NCI-H524 treated with DMSO at 0.1 percent for 48 hours (cell line): ENCODE results near the gene TULP4.
"Not testable (repeated sequence)": the region's sequence is repeated elsewhere in the genome, so short reads cannot be mapped to it uniquely, and the experiment has no call there.

ENCODE experiments used
- DNase-seq: peaks from one replicate; lab custom pipeline; 2025; lab: John Stamatoyannopoulos, UW

The TULP4 gene

GRCh38 chr6:158501360-158502262 is 189.3 kb downstream of the TULP4 start:
- DNase-seq = no peak

- DNase-seq = no peak
Measured at GRCh38 chr6:158502263-158502950, 190.1 kb downstream of the TULP4 start.

GRCh38 chr6:158503222-158503621 is 191.0 kb downstream of the TULP4 start:
- DNase-seq = no peak

- DNase-seq = no peak
Measured at GRCh38 chr6:158503846-158504245, 191.6 kb downstream of the TULP4 start.

- no peak for DNase-seq
Measured at GRCh38 chr6:158505194-158505593, 192.9 kb downstream of the TULP4 start.

GRCh38 chr6:158506601-158507000 is 194.3 kb downstream of the TULP4 start:
- peak; percentile 12 for DNase-seq

GRCh38 chr6:158507174-158507573 is 194.9 kb downstream of the TULP4 start:
- no peak for DNase-seq

- DNase-seq = no peak
Measured at GRCh38 chr6:158508450-158508849, 196.2 kb downstream of the TULP4 start.

GRCh38 chr6:158509465-158509864 is 197.2 kb downstream of the TULP4 start:
- no peak for DNase-seq

GRCh38 chr6:158512809-158513208 is 200.5 kb downstream of the TULP4 start:
- DNase-seq = no peak

- no peak for DNase-seq
Measured at GRCh38 chr6:158514176-158514575, 201.9 kb downstream of the TULP4 start.

- DNase-seq = no peak
Measured at GRCh38 chr6:158514991-158515390, 202.7 kb downstream of the TULP4 start.

- no peak for DNase-seq
Measured at GRCh38 chr6:158516098-158516497, 203.8 kb downstream of the TULP4 start.

- no peak for DNase-seq
Measured at GRCh38 chr6:158517038-158517437, 204.8 kb downstream of the TULP4 start.

GRCh38 chr6:158517581-158517980 is 205.3 kb downstream of the TULP4 start:
- no peak for DNase-seq

GRCh38 chr6:158518191-158519127 is 206.2 kb downstream of the TULP4 start:
- peak; percentile 54 for DNase-seq

GRCh38 chr6:158519300-158519699 is 207.0 kb downstream of the TULP4 start:
- no peak for DNase-seq

- DNase-seq = no peak
Measured at GRCh38 chr6:158519761-158520160, 207.5 kb downstream of the TULP4 start.

GRCh38 chr6:158520975-158521374 is 208.7 kb downstream of the TULP4 start:
- DNase-seq = not testable (repeated sequence)

- DNase-seq = no peak
Measured at GRCh38 chr6:158521759-158522158, 209.5 kb downstream of the TULP4 start.

GRCh38 chr6:158522616-158523015 is 210.4 kb downstream of the TULP4 start:
- DNase-seq = no peak

GRCh38 chr6:158524311-158524710 is 212.0 kb downstream of the TULP4 start:
- DNase-seq = no peak
